GM10266 (cell line): ENCODE data around the gene RPS21.

Experiments used
- DNase-seq: peaks from one replicate; pipeline ENCODE4 v3.0.0; 2012; ENCODE audit errors: extremely low spot score
- CTCF ChIP-seq: IDR thresholded peaks from 2 replicates; pipeline ENCODE4 v1.5.1; 2012; ENCODE audit warnings: mild to moderate bottlenecking, low read depth; ENCODE audit not compliant: control insufficient read depth, insufficient read depth; ENCODE audit errors: missing control alignments

Gene RPS21

DNA sequence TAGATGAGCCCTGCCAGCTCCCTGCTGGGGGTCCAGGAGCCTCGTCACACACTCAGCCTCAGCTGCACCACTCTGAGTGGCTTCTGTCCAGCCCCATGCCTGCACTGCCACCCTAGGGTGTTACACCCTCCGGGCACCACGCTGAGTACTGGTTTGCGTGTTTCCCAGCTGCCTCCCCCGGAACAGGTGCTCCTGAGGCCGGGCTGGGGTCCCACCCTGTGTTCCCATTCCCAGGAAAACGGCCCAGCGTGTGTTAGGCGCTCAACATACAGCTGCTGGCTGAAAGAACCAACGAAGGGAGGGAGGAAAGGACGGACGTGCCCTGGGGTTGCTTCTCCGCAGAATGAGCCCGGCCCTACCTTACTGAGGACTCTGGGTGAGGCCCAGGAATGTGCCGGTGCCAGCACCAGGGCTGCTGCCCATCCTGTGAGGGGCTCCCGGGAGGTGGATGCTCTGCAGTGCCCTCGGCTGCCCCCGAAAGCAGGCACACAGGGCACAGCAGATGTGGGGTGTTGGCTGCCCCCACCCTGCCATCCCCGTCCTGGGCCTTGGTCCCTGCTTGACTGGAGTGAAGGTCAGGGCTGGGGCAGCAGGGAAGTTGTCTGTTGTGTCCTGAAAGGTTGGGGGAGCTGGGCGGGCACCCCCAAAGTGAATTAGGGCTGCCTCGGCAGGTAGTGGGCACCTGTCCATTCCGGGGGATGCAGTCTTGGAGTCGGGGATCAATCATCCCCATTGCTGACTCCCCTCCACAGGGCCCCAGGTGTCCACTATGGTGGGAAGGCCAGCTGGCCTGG, 36.1 kb upstream of the RPS21 start:
- TF ChIP-seq CTCF: no peak
- DNase-seq: no peak

GRCh38 chr20:62351469-62352401, 35.2 kb upstream of the RPS21 start:
- DNase-seq: no peak
- TF ChIP-seq CTCF: no peak

DNA sequence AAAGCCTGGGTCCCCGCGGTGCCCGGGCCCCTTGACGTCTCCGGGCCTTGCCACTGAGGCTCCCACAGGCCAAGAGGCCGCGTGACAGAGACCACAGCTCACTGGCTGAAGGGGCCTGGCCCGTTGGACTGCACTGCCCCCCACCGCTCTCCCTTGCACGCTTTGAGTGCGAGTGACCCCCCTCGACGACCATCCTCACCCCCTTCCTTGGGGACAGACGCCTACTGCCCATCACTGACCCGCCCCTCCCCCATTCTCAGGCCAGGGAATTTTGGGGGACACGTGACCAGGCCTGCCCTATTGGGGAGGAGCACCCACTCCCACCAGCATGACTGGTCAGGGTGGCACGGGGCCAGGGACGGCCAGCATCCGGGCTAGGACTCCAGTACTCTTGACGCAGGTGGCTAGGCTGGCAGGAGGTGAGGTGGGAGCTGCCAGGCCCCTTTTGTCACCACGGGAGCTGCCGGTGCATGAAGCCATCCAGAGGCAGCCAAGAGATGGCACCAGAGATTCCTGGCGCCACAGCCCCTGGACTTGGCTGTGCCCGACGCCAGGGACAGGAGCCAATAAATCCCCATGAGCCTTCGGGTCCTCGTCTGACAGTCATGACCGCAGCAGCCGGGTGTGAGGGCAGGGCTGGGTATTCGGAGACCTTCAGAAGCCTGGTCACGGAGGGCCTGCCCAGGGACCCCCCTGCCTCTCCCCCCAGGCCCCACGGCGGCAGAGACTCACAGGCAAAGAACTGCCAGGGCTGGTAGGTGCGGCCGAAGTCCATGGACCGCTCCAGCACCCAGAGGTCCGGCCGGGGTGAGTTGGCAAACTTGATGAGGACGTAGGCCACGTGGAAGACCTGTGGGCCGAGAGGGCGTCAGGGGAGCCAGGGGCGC, 34.3 kb upstream of the RPS21 start:
- no peak for DNase-seq
- TF ChIP-seq CTCF: no peak

DNA sequence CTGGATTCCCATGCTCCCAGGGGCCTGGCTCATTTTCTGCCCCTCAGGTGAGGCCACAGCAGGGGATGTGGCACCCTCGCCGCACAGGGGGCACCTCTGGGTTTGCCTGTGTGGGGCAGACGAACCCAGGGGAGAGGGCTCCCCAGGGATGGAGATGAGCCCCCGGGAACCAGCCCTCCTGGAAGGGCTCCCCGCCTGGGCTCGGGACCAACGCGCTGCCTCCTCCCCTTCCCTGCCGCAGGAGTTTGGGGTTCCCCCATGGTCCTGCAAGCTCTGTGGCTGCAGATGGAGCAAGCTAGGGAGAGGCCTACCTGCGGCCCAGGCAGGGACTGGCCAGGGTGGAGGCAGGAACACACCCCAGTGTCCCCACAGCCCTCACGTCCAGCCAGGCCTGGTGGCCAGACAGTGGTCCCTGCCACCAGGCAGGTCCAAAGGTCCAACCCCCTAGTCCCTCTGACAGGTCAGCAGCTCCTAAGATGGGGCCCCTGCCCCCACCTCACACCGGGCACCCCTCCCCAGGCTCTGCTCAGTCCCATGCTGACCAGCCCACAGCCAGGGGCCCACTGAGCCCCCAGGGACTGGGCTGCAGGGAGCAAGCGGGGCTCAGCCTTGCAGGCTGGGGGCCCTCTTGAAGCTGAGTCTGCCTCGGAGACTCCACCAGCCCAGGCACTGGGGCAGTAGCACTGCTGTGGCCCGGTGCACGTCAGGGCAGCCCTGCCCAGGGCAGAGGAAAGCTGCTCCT, 33.4 kb upstream of the RPS21 start:
- DNase-seq: no peak
- TF ChIP-seq CTCF: no peak

- no peak for TF ChIP-seq CTCF
- no peak for DNase-seq
Observed at GRCh38 chr20:62354031-62354808, 32.7 kb upstream of the RPS21 start.
